Keratinocyte (primary cell): Measurements from ENCODE around the gene CMIP.

Experiments used
- EZH2 ChIP-seq: IDR thresholded peaks from one replicate; pipeline ENCODE4 v1.6.1; 2012; ENCODE audit warnings: inconsistent platforms, mild to moderate bottlenecking, low read length, moderate library complexity
- TF ChIP-seq, protein P1 (sequence below), 3 experiments: IDR thresholded peaks in 1 of 3; conservative IDR thresholded peaks in 1 of 3; optimal IDR thresholded peaks in 1 of 3; 2 replicates in 2 of 3; 3 replicates in 1 of 3; pipeline versions ENCODE3 to v1.5.1; 2011; ENCODE audit warnings: low read length in 3 of 3, mild to moderate bottlenecking in 3 of 3, moderate library complexity in 2 of 3, control low read depth in 1 of 3, inconsistent platforms in 1 of 3; ENCODE audit not compliant: insufficient read depth in 2 of 3; ENCODE audit errors: extremely low read depth in 1 of 3

DNA sequence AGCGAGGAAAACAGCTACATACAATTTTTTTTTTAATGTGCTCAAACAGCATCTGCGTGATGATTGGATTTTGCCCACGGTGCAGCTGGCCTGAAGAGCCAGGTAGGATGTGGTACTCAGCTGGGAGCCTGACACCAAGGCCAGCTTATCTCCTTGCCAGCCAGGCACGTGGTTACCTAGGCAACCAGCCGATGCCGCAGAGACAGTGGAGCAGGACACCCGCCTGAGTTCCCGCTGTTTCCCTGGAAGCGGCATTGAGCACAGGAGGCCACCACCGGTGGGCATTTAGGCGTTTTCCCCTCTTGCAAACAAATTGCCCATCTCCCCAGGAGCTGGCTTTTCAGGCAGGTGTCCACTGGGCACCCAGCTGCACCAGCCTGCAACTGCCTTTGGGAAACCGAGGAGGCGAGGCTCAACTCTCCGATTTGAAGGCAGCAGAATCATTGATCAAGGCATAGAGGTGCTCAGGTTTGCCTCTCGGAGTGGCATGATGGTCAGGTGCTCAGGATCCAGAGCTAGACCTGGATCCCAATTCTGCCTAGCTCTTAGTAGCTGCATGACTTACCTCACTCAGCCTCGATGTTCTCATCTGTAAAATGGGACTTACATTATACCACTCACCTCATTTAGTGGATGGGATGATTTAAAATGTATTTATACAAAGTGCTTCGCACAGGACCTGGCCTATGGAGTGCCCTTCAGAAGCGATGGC, 196.9 kb downstream of the CMIP start:
- TF ChIP-seq, protein P1, sequence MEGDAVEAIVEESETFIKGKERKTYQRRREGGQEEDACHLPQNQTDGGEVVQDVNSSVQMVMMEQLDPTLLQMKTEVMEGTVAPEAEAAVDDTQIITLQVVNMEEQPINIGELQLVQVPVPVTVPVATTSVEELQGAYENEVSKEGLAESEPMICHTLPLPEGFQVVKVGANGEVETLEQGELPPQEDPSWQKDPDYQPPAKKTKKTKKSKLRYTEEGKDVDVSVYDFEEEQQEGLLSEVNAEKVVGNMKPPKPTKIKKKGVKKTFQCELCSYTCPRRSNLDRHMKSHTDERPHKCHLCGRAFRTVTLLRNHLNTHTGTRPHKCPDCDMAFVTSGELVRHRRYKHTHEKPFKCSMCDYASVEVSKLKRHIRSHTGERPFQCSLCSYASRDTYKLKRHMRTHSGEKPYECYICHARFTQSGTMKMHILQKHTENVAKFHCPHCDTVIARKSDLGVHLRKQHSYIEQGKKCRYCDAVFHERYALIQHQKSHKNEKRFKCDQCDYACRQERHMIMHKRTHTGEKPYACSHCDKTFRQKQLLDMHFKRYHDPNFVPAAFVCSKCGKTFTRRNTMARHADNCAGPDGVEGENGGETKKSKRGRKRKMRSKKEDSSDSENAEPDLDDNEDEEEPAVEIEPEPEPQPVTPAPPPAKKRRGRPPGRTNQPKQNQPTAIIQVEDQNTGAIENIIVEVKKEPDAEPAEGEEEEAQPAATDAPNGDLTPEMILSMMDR (optimal IDR thresholded peaks at IDR 0.05 in 1 of 3, IDR thresholded peaks at IDR 0.05 in 1 of 3, conservative IDR thresholded peaks at IDR 0.05 in 1 of 3; ENCODE audit: extremely low read depth in 1 of 3, insufficient read depth in 2 of 3, low read length in 3 of 3): no peak
- no peak for TF ChIP-seq EZH2
